C4-2B (cell line): ENCODE data around the gene CRIP1.

Experiments
- CTCF ChIP-seq: fragments of 450-650 bp; conservative IDR thresholded peaks from 2 replicates; pipeline ENCODE4 v1.5.1; 2017; ENCODE audit warnings: mild to moderate bottlenecking
- ZFX ChIP-seq: fragments of 450-650 bp; IDR thresholded peaks from 2 replicates; pipeline ENCODE4 v1.6.1; 2017

DNA sequence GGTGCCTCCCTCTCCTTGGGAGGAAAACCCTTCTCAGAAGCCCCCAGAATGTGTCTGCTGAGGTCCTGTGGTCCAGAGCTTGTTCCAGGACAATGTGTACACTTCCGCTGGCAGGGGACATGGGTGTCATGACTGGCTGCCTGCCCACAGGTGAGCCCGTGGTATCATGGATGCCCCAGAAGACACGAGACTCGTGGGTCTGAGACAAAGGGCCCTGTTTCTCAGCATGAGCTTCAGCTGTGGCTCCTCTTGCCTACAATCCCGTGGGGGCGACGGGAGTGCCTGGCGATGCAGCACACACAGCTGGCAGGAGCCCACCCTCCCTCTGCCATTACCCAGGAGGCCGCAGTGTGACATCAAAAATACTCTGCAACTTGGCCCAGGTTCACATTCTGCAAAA is 46.7 kb downstream of the CRIP1 start:
- TF ChIP-seq CTCF: no peak
- no peak for TF ChIP-seq ZFX
